ENCODE data around the gene TEK. TPM values are rescaled to one million over a fixed set of nuclear protein-coding genes. Genes with fewer than 3 reads are reported as not detected.

Gene TEK
- polyA plus RNA-seq, 1 donor (not counting 4 experiments of a cell fraction or from before 2014, with no cell fraction given) = 0.03 TPM

DNA sequence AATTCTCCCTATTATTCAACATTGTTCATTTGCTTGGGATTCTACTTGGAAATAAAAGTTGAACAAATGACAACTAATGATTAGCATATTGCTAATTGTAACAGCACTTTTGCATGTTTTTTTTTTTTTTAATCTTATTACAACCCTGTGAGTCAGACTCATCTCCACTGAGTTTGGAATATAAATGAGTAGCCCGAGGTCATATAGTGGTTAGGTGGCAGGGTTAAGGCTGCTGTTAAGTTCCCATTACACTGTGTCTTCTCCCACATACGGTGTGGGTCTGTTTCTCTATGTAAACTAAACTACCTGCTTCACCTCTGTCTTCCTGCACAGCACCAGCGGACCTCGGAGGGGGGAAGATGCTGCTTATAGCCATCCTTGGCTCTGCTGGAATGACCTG is 95.6 kb downstream of the TEK start:
- Histone ChIP-seq H2AFZ (ENCODE audit: control insufficient read depth, low read length) (no peak overlapping the region), H4K20me1 (ENCODE audit: control insufficient read depth, extremely low read depth, insufficient read depth, low read length) (no peaks in the 10 kb centered on the region), H3K9ac (ENCODE audit: control insufficient read depth, extremely low read depth, insufficient read depth, low read length) (no peak overlapping the region), H3K9me3 (ENCODE audit: control insufficient read depth, low read depth, low read length) (no peaks in the 10 kb centered on the region), H3K79me2 (ENCODE audit: control insufficient read depth, insufficient read depth, low read length) (no peaks in the 10 kb centered on the region), H3K9me1 (ENCODE audit: control insufficient read depth, extremely low read depth, insufficient read depth, low read length) (no peaks in the 10 kb centered on the region), H3K27me3 (ENCODE audit: control insufficient read depth, extremely low read depth, insufficient read depth, low read length) (peaks cover 9% of the 10 kb centered on the region), H3K4me3 (ENCODE audit: control insufficient read depth in 2 of 3, extremely low read depth in 1 of 3, insufficient read depth in 2 of 3, low read depth in 1 of 3, low read length in 3 of 3) (no peak overlapping the region), H3K27ac (ENCODE audit: control insufficient read depth, insufficient read depth, low read length) (no peak overlapping the region), H3K4me2 (ENCODE audit: control insufficient read depth, extremely low read depth, insufficient read depth, low read depth, low read length) (peak overlapping the region; percentile 4), H3K4me1 (ENCODE audit: control insufficient read depth, extremely low read depth, insufficient read depth, low read length) (peaks cover 13% of the 10 kb centered on the region), H3K36me3 (ENCODE audit: control insufficient read depth in 2 of 2, extremely low read depth in 1 of 2, insufficient read depth in 2 of 2, low read length in 2 of 2) (no peaks in the 10 kb centered on the region)
- DNase-seq (ENCODE audit: low read depth, low spot score) = no peak
- TF ChIP-seq EZH2 (IDR thresholded peaks at IDR 0.05; ENCODE audit: low read length) = no peak
- TF ChIP-seq, protein P1, sequence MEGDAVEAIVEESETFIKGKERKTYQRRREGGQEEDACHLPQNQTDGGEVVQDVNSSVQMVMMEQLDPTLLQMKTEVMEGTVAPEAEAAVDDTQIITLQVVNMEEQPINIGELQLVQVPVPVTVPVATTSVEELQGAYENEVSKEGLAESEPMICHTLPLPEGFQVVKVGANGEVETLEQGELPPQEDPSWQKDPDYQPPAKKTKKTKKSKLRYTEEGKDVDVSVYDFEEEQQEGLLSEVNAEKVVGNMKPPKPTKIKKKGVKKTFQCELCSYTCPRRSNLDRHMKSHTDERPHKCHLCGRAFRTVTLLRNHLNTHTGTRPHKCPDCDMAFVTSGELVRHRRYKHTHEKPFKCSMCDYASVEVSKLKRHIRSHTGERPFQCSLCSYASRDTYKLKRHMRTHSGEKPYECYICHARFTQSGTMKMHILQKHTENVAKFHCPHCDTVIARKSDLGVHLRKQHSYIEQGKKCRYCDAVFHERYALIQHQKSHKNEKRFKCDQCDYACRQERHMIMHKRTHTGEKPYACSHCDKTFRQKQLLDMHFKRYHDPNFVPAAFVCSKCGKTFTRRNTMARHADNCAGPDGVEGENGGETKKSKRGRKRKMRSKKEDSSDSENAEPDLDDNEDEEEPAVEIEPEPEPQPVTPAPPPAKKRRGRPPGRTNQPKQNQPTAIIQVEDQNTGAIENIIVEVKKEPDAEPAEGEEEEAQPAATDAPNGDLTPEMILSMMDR (optimal IDR thresholded peaks at IDR 0.05 in 1 of 3, IDR thresholded peaks at IDR 0.05 in 1 of 3, conservative IDR thresholded peaks at IDR 0.05 in 1 of 3; ENCODE audit: extremely low read depth in 1 of 3, insufficient read depth in 2 of 3, low read length in 3 of 3) = no peak
- FAIRE-seq = peak; percentile 88
- dilution Hi-C loops (cut with MboI; ENCODE audit: extremely low pct_ligation_motif_present, low sequenced_read_pairs) = no loop called here

DNA sequence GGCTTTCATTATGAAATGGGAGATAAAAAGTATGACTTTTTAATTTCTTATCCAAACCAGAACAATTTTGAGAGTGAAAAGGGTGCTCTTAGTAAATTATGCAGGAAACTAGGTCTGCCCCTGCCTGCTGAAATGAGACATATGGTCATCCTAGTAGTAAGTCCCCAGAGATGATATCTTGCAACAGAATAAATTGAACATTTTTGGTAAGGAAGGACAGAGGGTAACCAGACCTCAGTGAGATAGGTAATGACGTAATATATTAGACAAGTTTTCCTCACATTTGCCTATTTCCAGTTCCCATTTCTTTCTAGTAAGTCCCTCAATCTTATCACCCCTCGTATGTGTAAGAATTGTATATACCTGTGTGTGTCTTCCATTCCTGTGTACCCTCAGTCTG is 96.2 kb downstream of the TEK start:
- Histone ChIP-seq H3K4me3 (ENCODE audit: control insufficient read depth in 2 of 3, extremely low read depth in 1 of 3, insufficient read depth in 2 of 3, low read depth in 1 of 3, low read length in 3 of 3) (no peak overlapping the region), H3K79me2 (ENCODE audit: control insufficient read depth, insufficient read depth, low read length) (no peaks in the 10 kb centered on the region), H3K9ac (ENCODE audit: control insufficient read depth, extremely low read depth, insufficient read depth, low read length) (no peak overlapping the region), H3K27ac (ENCODE audit: control insufficient read depth, insufficient read depth, low read length) (no peak overlapping the region), H3K27me3 (ENCODE audit: control insufficient read depth, extremely low read depth, insufficient read depth, low read length) (peaks cover 9% of the 10 kb centered on the region), H4K20me1 (ENCODE audit: control insufficient read depth, extremely low read depth, insufficient read depth, low read length) (no peaks in the 10 kb centered on the region), H2AFZ (ENCODE audit: control insufficient read depth, low read length) (no peak overlapping the region), H3K9me3 (ENCODE audit: control insufficient read depth, low read depth, low read length) (no peaks in the 10 kb centered on the region), H3K4me1 (ENCODE audit: control insufficient read depth, extremely low read depth, insufficient read depth, low read length) (peaks cover 13% of the 10 kb centered on the region), H3K4me2 (ENCODE audit: control insufficient read depth, extremely low read depth, insufficient read depth, low read depth, low read length) (no peak overlapping the region), H3K36me3 (ENCODE audit: control insufficient read depth in 2 of 2, extremely low read depth in 1 of 2, insufficient read depth in 2 of 2, low read length in 2 of 2) (no peaks in the 10 kb centered on the region), H3K9me1 (ENCODE audit: control insufficient read depth, extremely low read depth, insufficient read depth, low read length) (no peaks in the 10 kb centered on the region)
- FAIRE-seq (no peak), DNase-seq (ENCODE audit: low read depth, low spot score) (no peak)
- TF ChIP-seq, protein P1 (optimal IDR thresholded peaks at IDR 0.05 in 1 of 3, IDR thresholded peaks at IDR 0.05 in 1 of 3, conservative IDR thresholded peaks at IDR 0.05 in 1 of 3; ENCODE audit: extremely low read depth in 1 of 3, insufficient read depth in 2 of 3, low read length in 3 of 3) = no peak
- dilution Hi-C loops (cut with MboI; ENCODE audit: extremely low pct_ligation_motif_present, low sequenced_read_pairs) = no loop called here
